Gastrocnemius medialis (tissue), 4 donors: ENCODE measurements around the gene ENTR1.

Experiments
- CTCF ChIP-seq, 5 experiments: fragments of 450-650 bp in 3 of 5; fragments of 200-600 bp in 2 of 5; sonication (generic) in 2 of 5; IDR thresholded peaks in 4 of 5; conservative IDR thresholded peaks in 1 of 5; 1 replicate in 4 of 5; 2 replicates in 1 of 5; pipeline ENCODE4 v1.5.1; 2016 to 2019; ENCODE audit warnings: antibody characterized with exemption in 5 of 5, mild to moderate bottlenecking in 3 of 5, moderate library complexity in 3 of 5
- POLR2A ChIP-seq, 2 donors: fragments of 450-650 bp; IDR thresholded peaks; one replicate each; pipeline ENCODE4 v1.6.1; 2017; ENCODE audit warnings: antibody characterized with exemption in 2 of 2, mild to moderate bottlenecking in 2 of 2, moderate library complexity in 2 of 2

GRCh38 chr9:136372561-136373299, 37.7 kb downstream of the ENTR1 start:
- no peak for TF ChIP-seq CTCF (IDR thresholded peaks at IDR 0.05 in 4 of 5, conservative IDR thresholded peaks at IDR 0.05 in 1 of 5)
- no peak for TF ChIP-seq POLR2A (IDR thresholded peaks at IDR 0.05)
